H1 (cell line): ENCODE results near the gene PATE2. TPM values are rescaled to one million over a fixed set of nuclear protein-coding genes. Genes with fewer than 3 reads are reported as not detected.

ENCODE experiments used
- CTCF ChIA-PET: fragments of 300-600 bp; sonication (Branson Sonifier 250); formaldehyde crosslinking; loops from one replicate; lab custom pipeline; 2021; ENCODE audit not compliant: partially characterized antibody; lab: Charles Lee
- POLR2A ChIA-PET: fragments of 300-600 bp; sonication (Branson Sonifier 250); formaldehyde crosslinking; loops from one replicate; lab custom pipeline; 2021; ENCODE audit warnings: inconsistent platforms; ENCODE audit not compliant: partially characterized antibody; lab: Charles Lee
- DNase-seq, 2 experiments: peaks; one replicate each; pipeline versions ENCODE4 v3.0.0 to v3.0.0-alpha.2; 2010 to 2022; ENCODE audit warnings: low spot score in 2 of 2, low read depth in 1 of 2, mixed read lengths in 1 of 2
- FAIRE-seq: peaks from 2 replicates; lab custom pipeline; 2011; peaks lifted over from hg19 to GRCh38; lab: Jason Lieb, UNC
- H2AFZ ChIP-seq: 2 replicates; pipeline ENCODE4 v1.8.1; 2012; ENCODE audit warnings: low read length, inconsistent platforms
- H2AK5ac ChIP-seq: 2 replicates; pipeline ENCODE4 v1.6.1; 2013; ENCODE audit warnings: low read depth, low read length
- H2BK120ac ChIP-seq: replicated peaks from 2 replicates; pipeline ENCODE3; 2013; ENCODE audit warnings: low read depth, low read length, inconsistent platforms
- H2BK12ac ChIP-seq: 2 replicates; pipeline ENCODE4 v1.6.1; 2013; ENCODE audit warnings: low read depth, low read length
- H2BK15ac ChIP-seq: 2 replicates; pipeline ENCODE4 v1.6.1; 2013; ENCODE audit warnings: low read length
- H2BK20ac ChIP-seq: 2 replicates; pipeline ENCODE4 v1.6.1; 2013; ENCODE audit warnings: low read length
- H2BK5ac ChIP-seq: 2 replicates; pipeline ENCODE4 v1.6.1; 2013; ENCODE audit warnings: low read depth, low read length
- H3K14ac ChIP-seq: 2 replicates; pipeline ENCODE4 v1.6.1; 2013; ENCODE audit warnings: inconsistent platforms; ENCODE audit not compliant: insufficient read length
- H3K18ac ChIP-seq: 2 replicates; pipeline ENCODE4 v1.6.1; 2013; ENCODE audit warnings: low read length; ENCODE audit errors: extremely low read depth
- H3K23ac ChIP-seq: 2 replicates; pipeline ENCODE4 v1.6.1; 2013; ENCODE audit warnings: inconsistent platforms; ENCODE audit not compliant: insufficient read length
- H3K23me2 ChIP-seq: 2 replicates; pipeline ENCODE4 v1.6.1; 2013; ENCODE audit warnings: low read depth, low read length
- H3K27ac ChIP-seq: 2 replicates; pipeline ENCODE4 v1.6.1; 2011; ENCODE audit warnings: low read depth, low read length, inconsistent platforms
- H3K27me3 ChIP-seq, 4 experiments: replicated peaks in 1 of 4; 1 replicate in 1 of 4; 2 replicates in 3 of 4; pipeline versions ENCODE4 v1.6.1 to v1.8.1; 2011 to 2013; ENCODE audit warnings: low read length in 3 of 4, mild to moderate bottlenecking in 3 of 4, inconsistent platforms in 2 of 4, mixed read lengths in 2 of 4, moderate library complexity in 1 of 4; ENCODE audit not compliant: control insufficient read depth in 3 of 4, insufficient read depth in 3 of 4; ENCODE audit errors: extremely low read depth in 1 of 4
- H3K36me3 ChIP-seq, 4 experiments: 2 replicates each; pipeline versions ENCODE4 v1.6.1 to v1.8.1; 2011 to 2013; ENCODE audit warnings: mild to moderate bottlenecking in 4 of 4, low read length in 3 of 4, moderate library complexity in 2 of 4, control low read depth in 1 of 4, inconsistent platforms in 1 of 4; ENCODE audit not compliant: insufficient read depth in 4 of 4, control insufficient read depth in 2 of 4
- H3K4ac ChIP-seq: replicated peaks from 2 replicates; pipeline ENCODE3; 2013; ENCODE audit warnings: low read length, low read depth, mixed read lengths, inconsistent platforms; ENCODE audit not compliant: insufficient read length
- H3K4me1 ChIP-seq, 4 experiments: replicated peaks in 1 of 4; 1 replicate in 1 of 4; 2 replicates in 3 of 4; pipeline versions ENCODE4 v1.6.1 to v1.8.1; 2011 to 2013; ENCODE audit warnings: low read length in 3 of 4, inconsistent platforms in 2 of 4, mixed read lengths in 1 of 4; ENCODE audit not compliant: insufficient read depth in 4 of 4, control insufficient read depth in 3 of 4
- H3K4me2 ChIP-seq, 2 experiments: 2 replicates each; pipeline versions ENCODE4 v1.6.1 to v1.8.1; 2011 to 2013; ENCODE audit warnings: low read depth in 2 of 2, low read length in 2 of 2, control low read depth in 1 of 2, inconsistent platforms in 1 of 2, mild to moderate bottlenecking in 1 of 2; ENCODE audit not compliant: insufficient read depth in 1 of 2
- H3K4me3 ChIP-seq, 4 experiments: fragments of 200-600, 300-600 bp in 1 of 4; sonication (generic), shearing (Covaris generic), sonication (Bioruptor Twin) in 1 of 4; 2 replicates each; pipeline versions ENCODE4 v1.5.1 to v1.8.1; 2011 to 2016; ENCODE audit warnings: low read length in 4 of 4, low read depth in 3 of 4, control low read depth in 2 of 4, inconsistent platforms in 2 of 4, mild to moderate bottlenecking in 2 of 4, mixed read lengths in 1 of 4, moderate library complexity in 1 of 4; ENCODE audit not compliant: insufficient read depth in 2 of 4; ENCODE audit errors: extremely low read depth in 1 of 4
- H3K56ac ChIP-seq: replicated peaks from 2 replicates; pipeline ENCODE3; 2013; ENCODE audit warnings: low read depth, mild to moderate bottlenecking, mixed read lengths, low read length, inconsistent platforms; ENCODE audit not compliant: insufficient read length
- H3K79me1 ChIP-seq: 2 replicates; pipeline ENCODE4 v1.6.1; 2013; ENCODE audit warnings: low read depth, low read length, control low read depth
- H3K79me2 ChIP-seq, 2 experiments: 2 replicates each; pipeline versions ENCODE4 v1.6.1 to v1.8.1; 2012 to 2013; ENCODE audit warnings: low read length in 2 of 2, mild to moderate bottlenecking in 2 of 2, inconsistent platforms in 1 of 2; ENCODE audit not compliant: insufficient read depth in 2 of 2, control insufficient read depth in 1 of 2
- H3K9ac ChIP-seq, 4 experiments: replicated peaks in 1 of 4; 1 replicate in 1 of 4; 2 replicates in 3 of 4; pipeline versions ENCODE4 v1.6.1 to v1.8.1; 2011 to 2013; ENCODE audit warnings: low read depth in 3 of 4, low read length in 3 of 4, control low read depth in 2 of 4, mild to moderate bottlenecking in 2 of 4, moderate library complexity in 2 of 4, inconsistent platforms in 1 of 4; ENCODE audit errors: extremely low read depth in 1 of 4
- H3K9me3 ChIP-seq, 2 experiments: 2 replicates each; pipeline versions ENCODE4 v1.6.1 to v1.8.1; 2012 to 2013; ENCODE audit warnings: mild to moderate bottlenecking in 2 of 2, moderate library complexity in 2 of 2, control low read depth in 1 of 2, inconsistent platforms in 1 of 2, low read depth in 1 of 2, low read length in 1 of 2, mixed read lengths in 1 of 2; ENCODE audit not compliant: insufficient read depth in 2 of 2
- H4K20me1 ChIP-seq, 2 experiments: replicated peaks in 1 of 2; 2 replicates each; pipeline versions ENCODE3 to v1.8.1; 2011 to 2013; ENCODE audit warnings: inconsistent platforms in 2 of 2, low read length in 2 of 2, mild to moderate bottlenecking in 1 of 2; ENCODE audit not compliant: insufficient read depth in 2 of 2, control insufficient read depth in 1 of 2
- H4K5ac ChIP-seq: 2 replicates; pipeline ENCODE4 v1.6.1; 2013; ENCODE audit warnings: low read length, low read depth, mixed read lengths, inconsistent platforms; ENCODE audit not compliant: insufficient read length
- H4K8ac ChIP-seq: 2 replicates; pipeline ENCODE4 v1.8.0; 2013; ENCODE audit warnings: mild to moderate bottlenecking, moderate library complexity, low read length, inconsistent platforms; ENCODE audit not compliant: insufficient read depth; ENCODE audit errors: extremely low read depth
- H4K91ac ChIP-seq: replicated peaks from 2 replicates; pipeline ENCODE3; 2013; ENCODE audit warnings: low read length, mixed read lengths, inconsistent platforms; ENCODE audit not compliant: insufficient read length
- KDM1A ChIP-seq: fragments of 200-600, 300-600 bp; sonication (generic); IDR thresholded peaks from 2 replicates; pipeline ENCODE4 v1.7.1; 2016; ENCODE audit warnings: mild to moderate bottlenecking, low read length, borderline replicate concordance
- RNF2 ChIP-seq: fragments of 200-900, 300-1000 bp; sonication (generic); IDR thresholded peaks from 2 replicates; pipeline ENCODE4 v1.7.1; 2016; ENCODE audit warnings: borderline replicate concordance, low read depth, mild to moderate bottlenecking, antibody characterized with exemption, low read length; ENCODE audit not compliant: poor library complexity, severe bottlenecking; ENCODE audit errors: missing control alignments
- WGBS, 2 experiments: shearing (Covaris generic) in 1 of 2; methylation state at CpG; one replicate each; pipeline versions ENCODE4 v1.1.6 to v1.1.7; 2013 to 2015; ENCODE audit warnings: low lambda C conversion rate in 2 of 2, mixed read lengths in 2 of 2, inconsistent platforms in 1 of 2, low coverage in 1 of 2, missing lambda C conversion rate in 1 of 2; ENCODE audit not compliant: insufficient replicate concordance in 2 of 2, insufficient coverage in 1 of 2, insufficient read length in 1 of 2; ENCODE audit errors: extremely low coverage in 1 of 2, missing lambda C conversion rate in 1 of 2; 5-methylcytosine and 5-hydroxymethylcytosine counted together
- polyA plus RNA-seq, 7 experiments: library from polyadenylated mRNA; depleted of rRNA in 3 of 7; stranded (reverse) in 5 of 7; unstranded in 2 of 7; fragments of >200 nt in 5 of 7; fragments of 200-250 nt in 2 of 7; gene quantifications; 1 replicate in 5 of 7; 2 replicates in 1 of 7; 4 replicates in 1 of 7; pipeline versions ENCODE4 v1.2.1 to v1.2.3, GENCODE V29; 2011 to 2013; ENCODE audit warnings: missing spikeins in 2 of 7, mixed read lengths in 2 of 7
- total RNA-seq: library from RNA; stranded (reverse); fragmentation: NEBNext Ultra II Directional; extraction: Animal tissue kit (Norgen Biotek cat#: 25700); gene quantifications from 2 replicates; pipeline ENCODE4 v1.2.1, GENCODE V29; 2021

PATE2 gene
- total and polyA plus RNA-seq, 2 of the 8 experiments (the other 6 are each of a cell fraction or from before 2014, with no cell fraction given) = 0.14 TPM; not detected in 1

DNA sequence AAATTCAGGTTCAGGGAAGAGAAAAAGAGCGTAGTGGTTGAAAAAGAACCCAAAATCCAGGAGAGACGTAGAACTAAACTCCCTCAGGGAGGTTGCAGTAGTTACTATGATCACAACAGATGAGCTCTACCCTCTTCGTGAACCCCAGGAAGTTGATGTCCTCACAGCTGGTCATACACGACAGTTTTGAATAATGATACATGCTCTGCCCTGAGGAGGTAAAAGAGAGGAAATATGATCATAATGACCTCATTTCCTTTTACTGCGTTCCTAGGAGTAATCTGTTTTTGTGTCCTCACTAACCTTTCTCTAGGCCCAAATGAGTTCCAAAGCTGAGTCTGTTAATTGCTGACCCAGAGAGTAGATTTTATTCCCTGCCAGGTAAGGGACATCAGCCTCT lies 1.3 kb downstream of the PATE2 start:
- H2AK5ac ChIP-seq = no peak overlapping the region
- H4K8ac ChIP-seq = no peak overlapping the region
- no peaks in the 10 kb centered on the region for H3K4me1 ChIP-seq
- no peak overlapping the region for H4K91ac ChIP-seq
- H3K27me3 ChIP-seq = no peaks in the 10 kb centered on the region
- no peak overlapping the region for H3K27ac ChIP-seq
- H3K56ac ChIP-seq = no peak overlapping the region
- no peak overlapping the region for H2BK20ac ChIP-seq
- no peaks in the 10 kb centered on the region for H3K9me3 ChIP-seq
- POLR2A ChIA-PET = no interaction called here
- TF ChIP-seq KDM1A = no peak
- TF ChIP-seq RNF2 = no peak
- no peaks in the 10 kb centered on the region for H3K36me3 ChIP-seq
- no peak overlapping the region for H3K9ac ChIP-seq
- H2BK5ac ChIP-seq = no peak overlapping the region
- no peak overlapping the region for H3K4ac ChIP-seq
- no peaks in the 10 kb centered on the region for H3K79me2 ChIP-seq
- H4K20me1 ChIP-seq = no peaks in the 10 kb centered on the region
- DNase-seq (no peak), FAIRE-seq (no peak)
- H2BK12ac ChIP-seq = no peak overlapping the region
- no peak overlapping the region for H2BK120ac ChIP-seq
- no peak overlapping the region for H2BK15ac ChIP-seq
- H3K4me3 ChIP-seq = no peak overlapping the region
- H3K23me2 ChIP-seq = no peaks in the 10 kb centered on the region
- CTCF ChIA-PET = no interaction called here
- no peak overlapping the region for H3K18ac ChIP-seq
- H2AFZ ChIP-seq = no peak overlapping the region
- H3K79me1 ChIP-seq = no peaks in the 10 kb centered on the region
- no peak overlapping the region for H4K5ac ChIP-seq
- no peak overlapping the region for H3K4me2 ChIP-seq
- H3K14ac ChIP-seq = no peak overlapping the region
- H3K23ac ChIP-seq = no peak overlapping the region
- 91% methylated on average over 5 of the region's 5 CpGs; no CpG with 5 or more reads in 1 of the 2 experiments for WGBS, 2 experiments
